Large intestine (tissue), 3 donors: Measurements from ENCODE around the gene RND3. TPM values are rescaled to one million over a fixed set of nuclear protein-coding genes. Genes with fewer than 3 reads are reported as not detected.

Experiments
- DNase-seq, 2 donors: peaks; one replicate each; pipeline versions ENCODE4 v3.0.0 to v3.0.0-alpha.2; 2013
- H3K27ac ChIP-seq: one replicate; pipeline ENCODE4 v1.5.1; 2013; ENCODE audit warnings: low read length
- H3K27me3 ChIP-seq: 2 replicates; pipeline ENCODE4 v1.6.1; 2013; ENCODE audit warnings: low read length; ENCODE audit not compliant: control insufficient read depth, insufficient read depth
- H3K36me3 ChIP-seq: 2 replicates; pipeline ENCODE4 v1.6.1; 2013; ENCODE audit warnings: low read length; ENCODE audit not compliant: control insufficient read depth, insufficient read depth
- H3K4me1 ChIP-seq: one replicate; pipeline ENCODE4 v1.6.1; 2013; ENCODE audit warnings: low read length; ENCODE audit not compliant: control insufficient read depth, insufficient read depth
- H3K4me3 ChIP-seq: one replicate; pipeline ENCODE4 v1.5.1; 2013; ENCODE audit warnings: low read length
- H3K9me3 ChIP-seq: one replicate; pipeline ENCODE4 v1.6.1; 2013; ENCODE audit warnings: mild to moderate bottlenecking, low read depth, low read length, moderate library complexity; ENCODE audit not compliant: control insufficient read depth
- WGBS: methylation state at CpG from one replicate; pipeline ENCODE4 v1.1.5; 2013; ENCODE audit warnings: low lambda C conversion rate; ENCODE audit not compliant: insufficient coverage; 5-methylcytosine and 5-hydroxymethylcytosine counted together
- polyA plus RNA-seq: library from polyadenylated mRNA; unstranded; fragments of 120-200 nt; gene quantifications from one replicate; pipeline ENCODE4 v1.2.1, GENCODE V29; 2013

Gene RND3
- polyA plus RNA-seq, 1 donor = 35.6 TPM

- Histone ChIP-seq H3K4me3 (no peak overlapping the region), H3K27ac (no peak overlapping the region), H3K9me3 (no peaks in the 10 kb centered on the region), H3K36me3 (no peaks in the 10 kb centered on the region), H3K4me1 (no peaks in the 10 kb centered on the region), H3K27me3 (no peaks in the 10 kb centered on the region)
- 80% methylated on average over 1 of the region's 2 CpGs for WGBS
- no peak for DNase-seq
These were observed 45.7 kb downstream of the RND3 start for GRCh38 chr2:150441784-150442183.

GRCh38 chr2:150441226-150441625, 46.2 kb downstream of the RND3 start:
- H3K4me1 ChIP-seq = no peaks in the 10 kb centered on the region
- WGBS = 75% methylated on average over 2 of the region's 2 CpGs

GRCh38 chr2:150438654-150439053, 48.8 kb downstream of the RND3 start:
- H3K9me3 ChIP-seq = no peaks in the 10 kb centered on the region
- H3K4me3 ChIP-seq = no peak overlapping the region
- no peak for DNase-seq
- no peaks in the 10 kb centered on the region for H3K36me3 ChIP-seq
- H3K27ac ChIP-seq = no peak overlapping the region
- 100% methylated on average over 2 of the region's 2 CpGs for WGBS
- no peaks in the 10 kb centered on the region for H3K27me3 ChIP-seq
- no peaks in the 10 kb centered on the region for H3K4me1 ChIP-seq

More at GRCh38 chr2:150441226-150441625, 46.2 kb downstream of the RND3 start:
- Histone ChIP-seq H3K9me3 (no peaks in the 10 kb centered on the region), H3K4me3 (no peak overlapping the region), H3K27ac (no peak overlapping the region), H3K36me3 (no peaks in the 10 kb centered on the region), H3K27me3 (no peaks in the 10 kb centered on the region)
- no peak for DNase-seq

GRCh38 chr2:150438041-150438440, 49.4 kb downstream of the RND3 start:
- Histone ChIP-seq H3K4me1 (no peaks in the 10 kb centered on the region), H3K9me3 (no peaks in the 10 kb centered on the region), H3K27ac (no peak overlapping the region), H3K27me3 (no peaks in the 10 kb centered on the region), H3K4me3 (no peak overlapping the region), H3K36me3 (no peaks in the 10 kb centered on the region)
- DNase-seq = no peak
- no CpG with 5 or more reads among the region's 2 CpGs for WGBS

- no peak overlapping the region for H3K4me3 ChIP-seq
- DNase-seq = no peak
- H3K36me3 ChIP-seq = no peaks in the 10 kb centered on the region
- no peak overlapping the region for H3K27ac ChIP-seq
- WGBS = no CpG with 5 or more reads among the region's 3 CpGs
- H3K4me1 ChIP-seq = no peaks in the 10 kb centered on the region
- H3K27me3 ChIP-seq = no peaks in the 10 kb centered on the region
- no peaks in the 10 kb centered on the region for H3K9me3 ChIP-seq
These were observed 55.2 kb downstream of the RND3 start for GRCh38 chr2:150432312-150432625.

- no CpG with 5 or more reads among the region's 1 CpG for WGBS
- Histone ChIP-seq H3K36me3 (no peaks in the 10 kb centered on the region), H3K4me1 (no peaks in the 10 kb centered on the region), H3K27ac (no peak overlapping the region), H3K27me3 (no peaks in the 10 kb centered on the region), H3K9me3 (no peaks in the 10 kb centered on the region), H3K4me3 (no peak overlapping the region)
- no peak for DNase-seq
These were observed 55.7 kb downstream of the RND3 start for GRCh38 chr2:150431561-150432311.

GRCh38 chr2:150429384-150429961, 58.0 kb downstream of the RND3 start:
- Histone ChIP-seq H3K4me3 (no peak overlapping the region), H3K27me3 (no peaks in the 10 kb centered on the region), H3K27ac (no peak overlapping the region), H3K4me1 (no peaks in the 10 kb centered on the region), H3K36me3 (no peaks in the 10 kb centered on the region), H3K9me3 (no peaks in the 10 kb centered on the region)
- no peak for DNase-seq
- WGBS = no CpG with 5 or more reads among the region's 3 CpGs

- no peaks in the 10 kb centered on the region for H3K36me3 ChIP-seq
- no peaks in the 10 kb centered on the region for H3K27me3 ChIP-seq
- H3K4me3 ChIP-seq = no peak overlapping the region
- no peak for DNase-seq
- no peaks in the 10 kb centered on the region for H3K9me3 ChIP-seq
- H3K27ac ChIP-seq = no peak overlapping the region
- no CpG with 5 or more reads among the region's 2 CpGs for whole genome bisulfite sequencing
- no peaks in the 10 kb centered on the region for H3K4me1 ChIP-seq
These were observed 58.8 kb downstream of the RND3 start for GRCh38 chr2:150428641-150429040.

- Histone ChIP-seq H3K27me3 (no peaks in the 10 kb centered on the region), H3K27ac (no peak overlapping the region), H3K36me3 (no peaks in the 10 kb centered on the region), H3K4me3 (no peak overlapping the region), H3K9me3 (no peaks in the 10 kb centered on the region), H3K4me1 (no peaks in the 10 kb centered on the region)
- DNase-seq = no peak
- WGBS = no CpG with 5 or more reads among the region's 3 CpGs
These were observed 60.2 kb downstream of the RND3 start for GRCh38 chr2:150427298-150427697.

- 100% methylated on average over 1 of the region's 4 CpGs for WGBS
- Histone ChIP-seq H3K36me3 (no peaks in the 10 kb centered on the region), H3K27me3 (no peaks in the 10 kb centered on the region), H3K27ac (no peak overlapping the region), H3K4me1 (no peaks in the 10 kb centered on the region), H3K9me3 (no peaks in the 10 kb centered on the region), H3K4me3 (no peak overlapping the region)
- no peak for DNase-seq
These were observed 60.7 kb downstream of the RND3 start for GRCh38 chr2:150426724-150427123.

- WGBS = no CpG with 5 or more reads among the region's 2 CpGs
- H3K27ac ChIP-seq = no peak overlapping the region
- H3K36me3 ChIP-seq = no peaks in the 10 kb centered on the region
- H3K27me3 ChIP-seq = no peaks in the 10 kb centered on the region
- no peak for DNase-seq
- H3K9me3 ChIP-seq = no peaks in the 10 kb centered on the region
- no peak overlapping the region for H3K4me3 ChIP-seq
- H3K4me1 ChIP-seq = peaks cover 2% of the 10 kb centered on the region
These were observed 61.2 kb downstream of the RND3 start for GRCh38 chr2:150426315-150426714.
